GM20000 (cell line): ENCODE results near the gene GLTPD2.

Source experiments
- DNase-seq: peaks from one replicate; pipeline ENCODE4 v3.0.0; 2012; ENCODE audit warnings: low spot score
- CTCF ChIP-seq: IDR thresholded peaks from 2 replicates; pipeline ENCODE4 v1.5.1; 2012; ENCODE audit warnings: mild to moderate bottlenecking, control low read depth; ENCODE audit errors: extremely low read depth, missing control alignments

Gene GLTPD2

GRCh38 chr17:4785311-4786105 lies 3.3 kb upstream of the GLTPD2 start:
- DNase-seq, result no peak
- no peak for TF ChIP-seq CTCF

DNA sequence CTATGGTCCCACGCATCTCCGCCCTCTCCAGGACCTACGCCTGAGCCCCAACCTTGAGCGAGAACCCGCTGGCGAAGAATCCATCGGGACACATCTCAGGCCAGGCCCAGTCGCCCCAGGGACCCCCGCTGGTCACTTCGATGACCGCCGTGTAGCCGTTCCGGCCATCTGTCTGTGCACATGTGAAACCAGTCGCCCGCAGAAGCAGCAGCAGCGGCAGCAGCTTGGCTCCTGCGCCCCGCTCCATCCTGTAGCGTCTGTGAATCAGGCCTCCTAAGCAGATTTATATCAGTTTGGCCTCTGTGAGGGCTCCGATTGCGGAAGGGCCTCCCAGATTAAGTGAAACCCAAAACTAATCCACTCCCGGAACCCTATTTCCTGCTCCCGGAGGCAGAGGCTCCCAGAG lies 2.7 kb upstream of the GLTPD2 start, which contains the start of gene VMO1:
TSS of gene VMO1 (minus strand) at position 259 of the 406 bp plus-strand sequence. CDS start at position 247, 12 bp downstream.
- no peak for DNase-seq
- TF ChIP-seq CTCF, result no peak

GRCh38 chr17:4786516-4786915 lies 2.2 kb upstream of the GLTPD2 start:
- DNase-seq, result no peak
- TF ChIP-seq CTCF, result no peak

DNA sequence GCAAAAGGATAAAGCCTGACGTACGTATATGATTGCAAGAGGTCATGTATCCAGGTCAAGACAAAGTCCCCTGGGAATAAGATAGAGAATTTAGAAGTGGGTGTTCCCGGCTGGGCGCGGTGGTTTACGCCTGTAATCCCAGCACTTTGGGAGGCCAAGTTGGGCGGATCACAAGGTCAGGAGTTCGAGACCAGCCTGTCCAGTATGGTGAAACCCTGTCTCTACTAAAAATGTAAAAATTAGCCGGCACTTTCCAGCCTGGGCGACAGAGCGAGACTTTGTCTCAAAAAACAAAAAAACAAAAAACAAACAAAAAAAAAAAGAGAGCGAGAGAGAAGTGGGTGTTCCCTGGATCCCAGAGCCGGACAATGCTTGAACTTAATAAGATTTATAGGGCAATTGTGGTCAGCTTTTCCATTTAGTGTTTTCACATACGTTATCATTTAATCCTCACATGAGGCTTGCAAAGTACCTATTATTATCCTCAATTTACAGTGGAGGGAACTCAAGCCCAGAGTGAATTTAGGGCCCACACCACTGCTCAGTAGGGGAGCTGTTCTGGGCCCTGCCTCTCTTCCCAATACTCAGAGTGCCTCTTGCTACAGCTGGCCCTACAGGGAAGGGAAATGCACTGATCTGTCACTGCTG lies 481 bp upstream of the GLTPD2 start:
- DNase-seq, result no peak
- TF ChIP-seq CTCF, result no peak

- no peak for DNase-seq
- TF ChIP-seq CTCF, result no peak
Measured at GRCh38 chr17:4789701-4789950, 862 bp downstream of the GLTPD2 start.

GRCh38 chr17:4789951-4790704 lies 1.4 kb downstream of the GLTPD2 start:
- peak; percentile 84 for TF ChIP-seq CTCF
- DNase-seq, result peak; percentile 97

DNA sequence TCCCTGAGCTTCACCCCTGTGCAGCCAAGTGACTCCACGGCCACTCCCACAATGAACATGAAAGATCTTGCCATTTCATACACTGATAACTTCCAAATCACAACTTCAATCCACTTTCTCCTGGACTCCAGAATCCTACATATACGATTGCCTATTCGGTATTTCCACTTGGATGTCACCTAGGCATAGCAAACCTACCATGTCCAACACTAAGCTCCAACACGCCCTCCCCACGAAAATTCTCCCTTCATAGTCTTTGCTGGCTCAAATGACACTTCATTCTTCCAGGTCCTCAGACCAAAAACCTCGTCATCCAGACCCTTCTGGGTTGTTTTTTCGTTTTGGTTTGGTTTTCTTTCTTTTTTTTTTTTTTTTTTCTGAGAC lies 1.9 kb downstream of the GLTPD2 start:
- TF ChIP-seq CTCF, result no peak
- DNase-seq, result no peak
